ENCODE data around the gene B3GALT4.

Gene B3GALT4

GRCh38 chr6:33316603-33317418, 39.9 kb downstream of the B3GALT4 start:
- no peak for DNase-seq (ENCODE audit: low read depth, low spot score)
- peak overlapping the region; percentile 61; the same call in 1 of the 2 replicates for H3K4me3 ChIP-seq (ENCODE audit: low read length)
- H3K4me1 ChIP-seq (ENCODE audit: control insufficient read depth, insufficient read depth, low read length), result peaks cover 8% of the 10 kb centered on the region; the same call in 1 of the 2 replicates
- H3K27me3 ChIP-seq (ENCODE audit: control insufficient read depth, insufficient read depth, low read length), result no peaks in the 10 kb centered on the region
- no peaks in the 10 kb centered on the region for H3K9me3 ChIP-seq (ENCODE audit: control insufficient read depth, insufficient read depth, low read length)
- WGBS (ENCODE audit: insufficient coverage, insufficient read length), result no CpG with 5 or more reads among the region's 19 CpGs
- no peak overlapping the region for H3K27ac ChIP-seq (ENCODE audit: low read length)
- peaks cover 22% of the 10 kb centered on the region for H3K36me3 ChIP-seq (ENCODE audit: control insufficient read depth, insufficient read depth, low read length)

- Histone ChIP-seq H3K9me3 (ENCODE audit: control insufficient read depth, insufficient read depth, low read length) (no peaks in the 10 kb centered on the region), H3K27me3 (ENCODE audit: control insufficient read depth, insufficient read depth, low read length) (no peaks in the 10 kb centered on the region), H3K4me1 (ENCODE audit: control insufficient read depth, insufficient read depth, low read length) (peaks cover 8% of the 10 kb centered on the region; the same call in 1 of the 2 replicates), H3K36me3 (ENCODE audit: control insufficient read depth, insufficient read depth, low read length) (peaks cover 22% of the 10 kb centered on the region), H3K27ac (ENCODE audit: low read length) (no peak overlapping the region), H3K4me3 (ENCODE audit: low read length) (peak overlapping the region; percentile 61; the same call in 1 of the 2 replicates)
- no peak for DNase-seq (ENCODE audit: low read depth, low spot score)
- WGBS (ENCODE audit: insufficient coverage, insufficient read length), result no CpG with 5 or more reads among the region's 27 CpGs
Measured at GRCh38 chr6:33317419-33317668, 40.4 kb downstream of the B3GALT4 start.

GRCh38 chr6:33317669-33318425, 40.9 kb downstream of the B3GALT4 start, which contains the start of gene ZBTB22:
Gene ZBTB22, minus strand, starts transcription at chr6:33317744. Its CDS starts 828 bp downstream, at chr6:33316916.
- no peak within 1 kb of the TSS for H3K27ac ChIP-seq (ENCODE audit: low read length)
- H3K36me3 ChIP-seq (ENCODE audit: control insufficient read depth, insufficient read depth, low read length), result peaks cover 22% of the 10 kb centered on the region
- peak; percentile 96 for DNase-seq (ENCODE audit: low read depth, low spot score)
- WGBS (ENCODE audit: insufficient coverage, insufficient read length), result no CpG with 5 or more reads among the region's 44 CpGs
- no peaks in the 10 kb centered on the region for H3K9me3 ChIP-seq (ENCODE audit: control insufficient read depth, insufficient read depth, low read length)
- H3K4me1 ChIP-seq (ENCODE audit: control insufficient read depth, insufficient read depth, low read length), result peaks cover 6% of the 10 kb centered on the region; the same call in 1 of the 2 replicates
- H3K4me3 ChIP-seq (ENCODE audit: low read length), result peak within 1 kb of the TSS; percentile 61; the same call in 1 of the 2 replicates
- H3K27me3 ChIP-seq (ENCODE audit: control insufficient read depth, insufficient read depth, low read length), result no peaks in the 10 kb centered on the region

DNA sequence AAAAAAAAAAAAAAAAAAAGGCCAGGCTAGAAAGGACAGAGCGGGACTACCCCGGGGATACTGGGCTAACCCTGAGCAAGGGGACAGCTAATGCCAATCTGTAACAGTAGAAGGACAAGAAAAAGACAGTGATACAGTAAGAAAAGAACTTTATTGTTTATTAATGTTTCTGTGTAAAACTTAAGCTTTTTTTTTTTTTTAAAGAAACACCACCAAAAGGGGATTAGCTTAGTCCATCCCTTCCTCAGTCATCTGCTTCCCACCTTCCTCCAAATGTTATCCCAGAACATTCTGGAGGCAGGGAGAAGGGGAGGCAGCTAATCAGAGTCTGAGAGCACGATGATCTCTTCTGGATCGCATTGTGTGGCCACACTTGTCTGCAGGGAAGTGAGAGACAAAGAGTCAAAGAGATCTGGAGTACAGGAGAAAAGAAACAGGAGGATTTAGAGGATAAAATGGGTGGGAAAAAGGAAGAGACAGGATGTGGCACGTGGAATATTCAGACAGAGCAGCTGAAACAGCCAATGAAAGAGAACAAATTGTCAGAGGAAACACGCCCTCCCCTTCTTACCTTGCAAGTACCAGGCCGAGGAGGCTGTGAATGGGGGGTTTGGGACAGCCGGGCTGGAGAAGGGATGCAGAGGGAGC, 41.6 kb downstream of the B3GALT4 start:
- H3K4me3 ChIP-seq (ENCODE audit: low read length), result no peak overlapping the region
- no peak for DNase-seq (ENCODE audit: low read depth, low spot score)
- H3K27me3 ChIP-seq (ENCODE audit: control insufficient read depth, insufficient read depth, low read length), result no peaks in the 10 kb centered on the region
- peaks cover 6% of the 10 kb centered on the region; the same call in 1 of the 2 replicates for H3K4me1 ChIP-seq (ENCODE audit: control insufficient read depth, insufficient read depth, low read length)
- H3K27ac ChIP-seq (ENCODE audit: low read length), result no peak overlapping the region
- WGBS (ENCODE audit: insufficient coverage, insufficient read length), result no CpG with 5 or more reads among the region's 8 CpGs
- peaks cover 22% of the 10 kb centered on the region for H3K36me3 ChIP-seq (ENCODE audit: control insufficient read depth, insufficient read depth, low read length)
- no peaks in the 10 kb centered on the region for H3K9me3 ChIP-seq (ENCODE audit: control insufficient read depth, insufficient read depth, low read length)

DNA sequence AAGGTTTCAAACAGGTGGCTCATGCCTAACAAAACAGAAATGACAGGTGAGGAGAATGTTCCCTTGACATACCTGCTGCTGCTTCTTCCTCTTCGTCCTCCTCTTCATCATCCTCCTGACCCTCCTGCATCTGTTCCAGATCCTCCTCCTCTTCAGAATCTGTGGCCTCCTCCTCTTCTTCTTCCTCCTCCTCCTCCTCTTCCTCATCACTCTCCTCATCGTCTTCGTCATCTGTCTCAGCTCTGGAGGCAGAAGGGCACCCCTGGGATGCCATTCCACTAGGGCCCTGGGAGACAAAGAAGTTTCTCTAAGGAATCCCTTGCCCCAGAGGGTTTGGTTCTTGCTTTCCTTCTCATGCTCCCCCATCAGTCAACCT, 43.0 kb downstream of the B3GALT4 start:
- H3K36me3 ChIP-seq (ENCODE audit: control insufficient read depth, insufficient read depth, low read length), result peaks cover 22% of the 10 kb centered on the region
- H3K27me3 ChIP-seq (ENCODE audit: control insufficient read depth, insufficient read depth, low read length), result no peaks in the 10 kb centered on the region
- no CpG with 5 or more reads among the region's 3 CpGs for WGBS (ENCODE audit: insufficient coverage, insufficient read length)
- no peak for DNase-seq (ENCODE audit: low read depth, low spot score)
- no peak overlapping the region for H3K27ac ChIP-seq (ENCODE audit: low read length)
- no peaks in the 10 kb centered on the region for H3K9me3 ChIP-seq (ENCODE audit: control insufficient read depth, insufficient read depth, low read length)
- peaks cover 6% of the 10 kb centered on the region; the same call in 1 of the 2 replicates for H3K4me1 ChIP-seq (ENCODE audit: control insufficient read depth, insufficient read depth, low read length)
- H3K4me3 ChIP-seq (ENCODE audit: low read length), result no peak overlapping the region

GRCh38 chr6:33320315-33321181, 43.6 kb downstream of the B3GALT4 start:
- peaks cover 4% of the 10 kb centered on the region; the same call in 1 of the 2 replicates for H3K4me1 ChIP-seq (ENCODE audit: control insufficient read depth, insufficient read depth, low read length)
- H3K27ac ChIP-seq (ENCODE audit: low read length), result no peak overlapping the region
- DNase-seq (ENCODE audit: low read depth, low spot score), result no peak
- no peaks in the 10 kb centered on the region for H3K9me3 ChIP-seq (ENCODE audit: control insufficient read depth, insufficient read depth, low read length)
- H3K36me3 ChIP-seq (ENCODE audit: control insufficient read depth, insufficient read depth, low read length), result peaks cover 22% of the 10 kb centered on the region
- H3K27me3 ChIP-seq (ENCODE audit: control insufficient read depth, insufficient read depth, low read length), result no peaks in the 10 kb centered on the region
- H3K4me3 ChIP-seq (ENCODE audit: low read length), result no peak overlapping the region
- no CpG with 5 or more reads among the region's 32 CpGs for WGBS (ENCODE audit: insufficient coverage, insufficient read length)

GRCh38 chr6:33321227-33321626, 44.3 kb downstream of the B3GALT4 start:
- Histone ChIP-seq H3K27ac (ENCODE audit: low read length) (no peak overlapping the region), H3K9me3 (ENCODE audit: control insufficient read depth, insufficient read depth, low read length) (no peaks in the 10 kb centered on the region), H3K27me3 (ENCODE audit: control insufficient read depth, insufficient read depth, low read length) (no peaks in the 10 kb centered on the region), H3K36me3 (ENCODE audit: control insufficient read depth, insufficient read depth, low read length) (peaks cover 22% of the 10 kb centered on the region), H3K4me3 (ENCODE audit: low read length) (no peak overlapping the region), H3K4me1 (ENCODE audit: control insufficient read depth, insufficient read depth, low read length) (peaks cover 4% of the 10 kb centered on the region; the same call in 1 of the 2 replicates)
- no peak for DNase-seq (ENCODE audit: low read depth, low spot score)
- WGBS (ENCODE audit: insufficient coverage, insufficient read length), result no CpG with 5 or more reads among the region's 9 CpGs

GRCh38 chr6:33323623-33323948, 46.7 kb downstream of the B3GALT4 start:
- Histone ChIP-seq H3K27ac (ENCODE audit: low read length) (no peak overlapping the region), H3K36me3 (ENCODE audit: control insufficient read depth, insufficient read depth, low read length) (peaks cover 22% of the 10 kb centered on the region), H3K27me3 (ENCODE audit: control insufficient read depth, insufficient read depth, low read length) (no peaks in the 10 kb centered on the region), H3K9me3 (ENCODE audit: control insufficient read depth, insufficient read depth, low read length) (no peaks in the 10 kb centered on the region), H3K4me3 (ENCODE audit: low read length) (peak overlapping the region; percentile 64; the same call in 1 of the 2 replicates), H3K4me1 (ENCODE audit: control insufficient read depth, insufficient read depth, low read length) (peaks cover 4% of the 10 kb centered on the region; the same call in 1 of the 2 replicates)
- no peak for DNase-seq (ENCODE audit: low read depth, low spot score)
- no CpG with 5 or more reads among the region's 12 CpGs for WGBS (ENCODE audit: insufficient coverage, insufficient read length)

DNA sequence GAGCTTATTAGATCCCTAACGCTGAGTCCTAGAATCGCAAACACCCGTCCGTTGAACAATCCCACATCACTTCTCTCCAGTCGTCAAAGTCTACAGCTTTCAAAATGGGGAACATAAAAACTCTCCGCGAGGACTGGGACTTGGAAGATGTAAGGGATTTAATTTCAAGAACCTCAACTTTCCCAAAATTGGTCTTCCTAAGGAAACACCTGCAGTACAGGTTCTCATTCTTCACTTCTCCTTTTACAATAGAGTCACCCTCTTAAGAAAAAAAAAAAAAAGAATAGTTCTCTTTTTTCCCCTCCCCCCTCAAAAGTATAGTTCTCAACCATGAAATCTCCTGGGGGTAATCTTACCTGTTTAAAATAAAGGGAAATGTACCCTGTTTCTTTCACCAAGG, 47.2 kb downstream of the B3GALT4 start:
- Histone ChIP-seq H3K36me3 (ENCODE audit: control insufficient read depth, insufficient read depth, low read length) (peaks cover 16% of the 10 kb centered on the region), H3K4me1 (ENCODE audit: control insufficient read depth, insufficient read depth, low read length) (peaks cover 2% of the 10 kb centered on the region; the same call in 1 of the 2 replicates), H3K9me3 (ENCODE audit: control insufficient read depth, insufficient read depth, low read length) (no peaks in the 10 kb centered on the region), H3K4me3 (ENCODE audit: low read length) (no peak overlapping the region; the same call in 1 of the 2 replicates), H3K27ac (ENCODE audit: low read length) (no peak overlapping the region), H3K27me3 (ENCODE audit: control insufficient read depth, insufficient read depth, low read length) (no peaks in the 10 kb centered on the region)
- no CpG with 5 or more reads among the region's 7 CpGs for WGBS (ENCODE audit: insufficient coverage, insufficient read length)
- DNase-seq (ENCODE audit: low read depth, low spot score), result no peak

Measured in iPS DF 6.9 (cell line).